ENCODE results near the gene THAP2. TPM values are rescaled to one million over a fixed set of nuclear protein-coding genes. Genes with fewer than 3 reads are reported as not detected.

The THAP2 gene
- polyA plus RNA-seq, 1 experiment: 1.1 TPM

GRCh38 chr12:71655495-71655894 is 8.6 kb upstream of the THAP2 start:
- DNase-seq (ENCODE audit: low read depth): no peak
- Histone ChIP-seq H3K27me3 (ENCODE audit: control insufficient read depth, insufficient read depth, low read length) (no peaks in the 10 kb centered on the region), H3K4me3 (ENCODE audit: low read depth, low read length) (no peak overlapping the region), H3K36me3 (ENCODE audit: control insufficient read depth, insufficient read depth, low read length) (peaks cover 1% of the 10 kb centered on the region)
- TF ChIP-seq CTCF (IDR thresholded peaks at IDR 0.05; ENCODE audit: insufficient read depth, low read depth, low read length): no peak
- POLR2A ChIA-PET: no interaction called here
- CTCF ChIA-PET: interaction anchor here (1.0 kb wide), 1 partner anchor 19 kb away, joined by 3 read pairs; no protein-coding TSS in a partner anchor

GRCh38 chr12:71655907-71656306 is 8.2 kb upstream of the THAP2 start:
- POLR2A ChIA-PET: no interaction called here
- no peak for TF ChIP-seq CTCF (IDR thresholded peaks at IDR 0.05; ENCODE audit: insufficient read depth, low read depth, low read length)
- DNase-seq (ENCODE audit: low read depth): no peak
- no peak overlapping the region for H3K4me3 ChIP-seq (ENCODE audit: low read depth, low read length)
- peaks cover 1% of the 10 kb centered on the region for H3K36me3 ChIP-seq (ENCODE audit: control insufficient read depth, insufficient read depth, low read length)
- CTCF ChIA-PET: interaction anchor here (1.0 kb wide), 1 partner anchor 19 kb away, joined by 3 read pairs; no protein-coding TSS in a partner anchor
- H3K27me3 ChIP-seq (ENCODE audit: control insufficient read depth, insufficient read depth, low read length): no peaks in the 10 kb centered on the region

GRCh38 chr12:71656740-71657139 is 7.4 kb upstream of the THAP2 start:
- Histone ChIP-seq H3K27me3 (ENCODE audit: control insufficient read depth, insufficient read depth, low read length) (no peaks in the 10 kb centered on the region), H3K36me3 (ENCODE audit: control insufficient read depth, insufficient read depth, low read length) (peaks cover 1% of the 10 kb centered on the region), H3K4me3 (ENCODE audit: low read depth, low read length) (no peak overlapping the region)
- no peak for DNase-seq (ENCODE audit: low read depth)
- CTCF ChIA-PET: interaction anchor here (0.6 to 1.0 kb wide), 2 partner anchors 23 to 90 kb away, joined by 3 to 4 read pairs; no protein-coding TSS in a partner anchor
- TF ChIP-seq CTCF (IDR thresholded peaks at IDR 0.05; ENCODE audit: insufficient read depth, low read depth, low read length): no peak
- POLR2A ChIA-PET: no interaction called here

GRCh38 chr12:71661977-71662530 is 2.0 kb upstream of the THAP2 start:
- H3K27me3 ChIP-seq (ENCODE audit: control insufficient read depth, insufficient read depth, low read length): no peaks in the 10 kb centered on the region
- ChIA-PET POLR2A (no interaction called here), CTCF (no interaction called here)
- H3K4me3 ChIP-seq (ENCODE audit: low read depth, low read length): peak overlapping the region; percentile 65
- no peak for DNase-seq (ENCODE audit: low read depth)
- H3K36me3 ChIP-seq (ENCODE audit: control insufficient read depth, insufficient read depth, low read length): no peaks in the 10 kb centered on the region; the same call in 1 of the 2 replicates
- no peak for TF ChIP-seq CTCF (IDR thresholded peaks at IDR 0.05; ENCODE audit: insufficient read depth, low read depth, low read length)

- ChIA-PET POLR2A (interaction anchor here (0.7 to 1.0 kb wide), 2 partner anchors 23 kb away, joined by 3 read pairs; partner anchors contain the start of gene TMEM19), CTCF (interaction anchor here (1.0 to 2.3 kb wide), 3 partner anchors 23 to 34 kb away, joined by 3 to 7 read pairs (median 6); partner anchors contain the start of gene TMEM19)
- peak overlapping the region; percentile 65 for H3K4me3 ChIP-seq (ENCODE audit: low read depth, low read length)
- no peaks in the 10 kb centered on the region for H3K27me3 ChIP-seq (ENCODE audit: control insufficient read depth, insufficient read depth, low read length)
- no peak for DNase-seq (ENCODE audit: low read depth)
- H3K36me3 ChIP-seq (ENCODE audit: control insufficient read depth, insufficient read depth, low read length): no peaks in the 10 kb centered on the region
- TF ChIP-seq CTCF (IDR thresholded peaks at IDR 0.05; ENCODE audit: insufficient read depth, low read depth, low read length): no peak
Observed at GRCh38 chr12:71662849-71663560, 1.1 kb upstream of the THAP2 start.
